GM23338 (cell line): ENCODE measurements around the gene CELA2B. TPM values are rescaled to one million over a fixed set of nuclear protein-coding genes. Genes with fewer than 3 reads are reported as not detected.

ENCODE experiments used
- ATAC-seq: fragments of 200-7000 bp; cut with Tn5 transposase; 3 replicates; pipeline ENCODE4 v1.9.1; 2020
- DNase-seq: peaks from one replicate; pipeline ENCODE4 v3.0.0-alpha.2; 2015; ENCODE audit warnings: low spot score
- H2AFZ ChIP-seq: fragments of 200-600 bp; sonication (generic); 2 replicates; pipeline ENCODE4 v1.8.0; 2016; ENCODE audit warnings: antibody characterized with exemption, mild to moderate bottlenecking, moderate library complexity
- H3F3A ChIP-seq: fragments of 200-600 bp; sonication (generic); replicated peaks from 2 replicates; pipeline ENCODE4 v1.8.0; 2017; ENCODE audit warnings: antibody characterized with exemption, mixed run types, low read depth
- H3K27ac ChIP-seq: fragments of 200-600 bp; sonication (generic); 2 replicates; pipeline ENCODE4 v1.6.1; 2016; ENCODE audit warnings: low read depth
- H3K27me3 ChIP-seq: fragments of 200-600 bp; sonication (generic); 2 replicates; pipeline ENCODE4 v1.8.0; 2016; ENCODE audit warnings: mild to moderate bottlenecking, mixed run types, moderate library complexity; ENCODE audit not compliant: insufficient read depth
- H3K36me3 ChIP-seq: fragments of 200-600 bp; sonication (generic); 2 replicates; pipeline ENCODE4 v1.8.0; 2016; ENCODE audit warnings: mild to moderate bottlenecking; ENCODE audit not compliant: insufficient read depth
- H3K4me1 ChIP-seq: fragments of 200-600 bp; sonication (generic); 2 replicates; pipeline ENCODE4 v1.8.0; 2016; ENCODE audit warnings: mild to moderate bottlenecking, moderate library complexity; ENCODE audit not compliant: insufficient read depth
- H3K4me2 ChIP-seq: fragments of 200-600 bp; sonication (generic); 2 replicates; pipeline ENCODE4 v1.7.1; 2017; ENCODE audit warnings: mixed run types
- H3K4me3 ChIP-seq: fragments of 200-600 bp; sonication (generic); 2 replicates; pipeline ENCODE4 v1.6.1; 2016; ENCODE audit warnings: mixed run types
- H3K79me2 ChIP-seq: fragments of 200-600 bp; sonication (generic); replicated peaks from 2 replicates; pipeline ENCODE4 v1.8.0; 2017; ENCODE audit warnings: mild to moderate bottlenecking; ENCODE audit not compliant: insufficient read depth
- H3K9me2 ChIP-seq: fragments of 200-600 bp; sonication (generic); 2 replicates; pipeline ENCODE4 v1.8.0; 2017; ENCODE audit not compliant: insufficient read depth
- H4K20me1 ChIP-seq: fragments of 200-600 bp; sonication (generic); replicated peaks from 2 replicates; pipeline ENCODE4 v1.8.0; 2017; ENCODE audit warnings: mild to moderate bottlenecking; ENCODE audit not compliant: insufficient read depth
- H3K27ac Mint-ChIP-seq: 2 replicates; pipeline ENCODE4 v1.8.0; 2020; ENCODE audit warnings: inconsistent platforms, mild to moderate bottlenecking, moderate library complexity, mixed read lengths
- H3K27me3 Mint-ChIP-seq: 3 replicates; pipeline ENCODE4 v1.8.0; 2022; ENCODE audit warnings: low read depth, mild to moderate bottlenecking, moderate library complexity, mixed read lengths, inconsistent platforms; ENCODE audit not compliant: insufficient read depth, poor library complexity
- H3K36me3 Mint-ChIP-seq: 3 replicates; pipeline ENCODE4 v1.8.0; 2021; ENCODE audit warnings: low read depth, mild to moderate bottlenecking, inconsistent platforms, moderate library complexity, mixed read lengths
- H3K4me1 Mint-ChIP-seq: 3 replicates; pipeline ENCODE4 v1.8.0; 2020; ENCODE audit warnings: mild to moderate bottlenecking, inconsistent platforms, mixed read lengths
- H3K4me3 Mint-ChIP-seq: 3 replicates; pipeline ENCODE4 v1.8.0; 2021; ENCODE audit warnings: moderate library complexity, mild to moderate bottlenecking, inconsistent platforms, mixed read lengths
- H3K9me3 Mint-ChIP-seq: 3 replicates; pipeline ENCODE4 v1.8.0; 2020; ENCODE audit warnings: moderate library complexity, mild to moderate bottlenecking, inconsistent platforms, mixed read lengths
- CREB1 ChIP-seq: fragments of 250-450 bp; sonication (Bioruptor Pico); IDR thresholded peaks from 2 replicates; pipeline ENCODE4 v1.5.0; 2020; ENCODE audit warnings: low read depth, mild to moderate bottlenecking, moderate library complexity
- EZH2 ChIP-seq: fragments of 200-600 bp; sonication (generic); IDR thresholded peaks from one replicate; pipeline ENCODE4 v1.8.0; 2017; ENCODE audit warnings: antibody characterized with exemption, mild to moderate bottlenecking, low read depth; ENCODE audit not compliant: unreplicated experiment
- EZH2phosphoT487 ChIP-seq: fragments of 200-600 bp; sonication (generic); IDR thresholded peaks from one replicate; pipeline ENCODE4 v1.8.1; 2018; ENCODE audit warnings: antibody characterized with exemption; ENCODE audit not compliant: unreplicated experiment
- JUNB ChIP-seq: IDR thresholded peaks from one replicate; pipeline ENCODE4 v1.6.1; 2016; ENCODE audit warnings: antibody characterized with exemption; ENCODE audit not compliant: unreplicated experiment
- NANOG ChIP-seq: IDR thresholded peaks from 2 replicates; pipeline ENCODE4 v1.6.1; 2016; ENCODE audit warnings: antibody characterized with exemption, borderline replicate concordance
- POLR2AphosphoS5 ChIP-seq: IDR thresholded peaks from 2 replicates; pipeline ENCODE4 v1.6.1; 2016; ENCODE audit warnings: antibody characterized with exemption, low read depth
- STAT1 ChIP-seq: IDR thresholded peaks from one replicate; pipeline ENCODE4 v1.6.1; 2016; ENCODE audit warnings: antibody characterized with exemption; ENCODE audit not compliant: unreplicated experiment
- ZNF114 ChIP-seq: fragments of 250-450 bp; sonication (Bioruptor Pico); IDR thresholded peaks from 2 replicates; pipeline ENCODE4 v1.5.0; 2020; ENCODE audit warnings: mild to moderate bottlenecking, moderate library complexity
- ZNF331 ChIP-seq: fragments of 250-450 bp; sonication (Bioruptor Pico); IDR thresholded peaks from 2 replicates; pipeline ENCODE4 v1.5.0; 2020; ENCODE audit warnings: low read depth, mild to moderate bottlenecking, moderate library complexity
- long read RNA-seq: library from polyadenylated mRNA; unstranded; transcript quantifications from one replicate; pipeline ENCODE4 v2.0.0, GENCODE V29; 2020; ENCODE audit not compliant: unreplicated experiment
- polyA plus RNA-seq: library from polyadenylated mRNA; unstranded; fragments of >200 nt; fragmentation: Nextera tagmentation; extraction: Ambion mirVana; gene quantifications from 2 replicates; pipeline ENCODE4 v1.2.1, GENCODE V29; 2016
- total RNA-seq: library from RNA; depleted of rRNA; stranded (reverse); fragments of >200 nt; shearing (Covaris generic); gene quantifications from 2 replicates; pipeline ENCODE4 v1.2.3, GENCODE V29; 2014; rRNA removed
- TF ChIP-seq, protein P1 (sequence below), 2 experiments: fragments of 200-600 bp in 1 of 2; sonication (generic) in 1 of 2; conservative IDR thresholded peaks; 2 replicates each; pipeline versions ENCODE4 v1.5.1 to v1.6.1; 2016 to 2017; ENCODE audit warnings: antibody characterized with exemption in 2 of 2, low read depth in 2 of 2, mild to moderate bottlenecking in 2 of 2, moderate library complexity in 1 of 2
- TF ChIP-seq, protein P2 (sequence below): fragments of 250-450 bp; sonication (Bioruptor Pico); IDR thresholded peaks from 2 replicates; pipeline ENCODE4 v1.5.0; 2020; ENCODE audit warnings: mild to moderate bottlenecking, moderate library complexity
- TF ChIP-seq, protein P3 (sequence below): IDR thresholded peaks from 2 replicates; pipeline ENCODE4 v1.6.1; 2016; ENCODE audit warnings: antibody characterized with exemption
- TF ChIP-seq, protein P4 (sequence below): IDR thresholded peaks from one replicate; pipeline ENCODE4 v1.6.1; 2018; ENCODE audit warnings: antibody characterized with exemption; ENCODE audit not compliant: unreplicated experiment

Gene CELA2B
- total RNA-seq (not detected in 2 replicates), polyA plus RNA-seq (not detected in 2 replicates)
- long read RNA-seq: 0 reads

DNA sequence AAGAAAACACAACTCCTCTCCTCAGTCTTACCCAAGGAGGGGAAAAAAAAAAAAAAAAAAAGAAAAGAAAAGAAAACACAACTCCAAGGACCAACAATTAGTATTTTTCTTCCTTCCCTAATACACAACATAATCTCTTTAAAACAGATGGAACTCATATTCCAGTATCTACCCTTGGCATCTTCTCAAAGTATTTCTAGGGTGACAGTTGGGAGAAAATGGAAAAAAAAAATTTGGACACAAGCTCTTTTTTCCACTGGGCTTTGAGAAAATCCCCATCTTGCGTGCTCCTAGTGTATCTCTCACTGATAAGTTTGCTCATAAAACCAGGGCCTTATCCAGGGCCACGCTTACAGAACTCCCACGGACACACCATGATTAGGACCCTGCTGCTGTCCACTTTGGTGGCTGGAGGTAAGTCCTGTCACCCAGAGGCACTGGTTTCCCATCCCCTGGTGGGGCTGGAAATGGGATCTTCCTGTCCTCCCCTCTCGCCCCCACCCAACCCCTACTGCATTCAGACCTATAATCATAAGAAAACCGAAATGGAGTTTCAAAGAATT lies at the start of gene CELA2B:
TSS of gene CELA2B (plus strand) at position 353 of the 563 bp plus-strand sequence. CDS start at position 375, 22 bp downstream.
- Histone ChIP-seq H4K20me1 (no peaks in the 10 kb centered on the region), H3K4me3 (no peak within 1 kb of the TSS), H3K27me3 (no peaks in the 10 kb centered on the region), H3K9me2 (no peaks in the 10 kb centered on the region), H3F3A (no peaks in the 10 kb centered on the region), H3K36me3 (no peaks in the 10 kb centered on the region), H3K27ac (no peak within 1 kb of the TSS), H2AFZ (no peak within 1 kb of the TSS), H3K4me2 (no peak within 1 kb of the TSS), H3K4me1 (no peaks in the 10 kb centered on the region), H3K79me2 (no peaks in the 10 kb centered on the region)
- no peaks in the 10 kb centered on the region for H3K4me1 Mint-ChIP-seq
- no peak for DNase-seq
- TF ChIP-seq JUNB (no peak), EZH2phosphoT487 (no peak), ZNF114 (CRISPR knock-in tag) (no peak), STAT1 (no peak), EZH2 (no peak), POLR2AphosphoS5 (no peak), CREB1 (CRISPR knock-in tag) (no peak), NANOG (no peak), ZNF331 (CRISPR knock-in tag) (no peak)
- TF ChIP-seq, protein P1, sequence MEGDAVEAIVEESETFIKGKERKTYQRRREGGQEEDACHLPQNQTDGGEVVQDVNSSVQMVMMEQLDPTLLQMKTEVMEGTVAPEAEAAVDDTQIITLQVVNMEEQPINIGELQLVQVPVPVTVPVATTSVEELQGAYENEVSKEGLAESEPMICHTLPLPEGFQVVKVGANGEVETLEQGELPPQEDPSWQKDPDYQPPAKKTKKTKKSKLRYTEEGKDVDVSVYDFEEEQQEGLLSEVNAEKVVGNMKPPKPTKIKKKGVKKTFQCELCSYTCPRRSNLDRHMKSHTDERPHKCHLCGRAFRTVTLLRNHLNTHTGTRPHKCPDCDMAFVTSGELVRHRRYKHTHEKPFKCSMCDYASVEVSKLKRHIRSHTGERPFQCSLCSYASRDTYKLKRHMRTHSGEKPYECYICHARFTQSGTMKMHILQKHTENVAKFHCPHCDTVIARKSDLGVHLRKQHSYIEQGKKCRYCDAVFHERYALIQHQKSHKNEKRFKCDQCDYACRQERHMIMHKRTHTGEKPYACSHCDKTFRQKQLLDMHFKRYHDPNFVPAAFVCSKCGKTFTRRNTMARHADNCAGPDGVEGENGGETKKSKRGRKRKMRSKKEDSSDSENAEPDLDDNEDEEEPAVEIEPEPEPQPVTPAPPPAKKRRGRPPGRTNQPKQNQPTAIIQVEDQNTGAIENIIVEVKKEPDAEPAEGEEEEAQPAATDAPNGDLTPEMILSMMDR (conservative IDR thresholded peaks at IDR 0.05; ENCODE audit: low read depth in 2 of 2): no peak
- TF ChIP-seq, protein P2, sequence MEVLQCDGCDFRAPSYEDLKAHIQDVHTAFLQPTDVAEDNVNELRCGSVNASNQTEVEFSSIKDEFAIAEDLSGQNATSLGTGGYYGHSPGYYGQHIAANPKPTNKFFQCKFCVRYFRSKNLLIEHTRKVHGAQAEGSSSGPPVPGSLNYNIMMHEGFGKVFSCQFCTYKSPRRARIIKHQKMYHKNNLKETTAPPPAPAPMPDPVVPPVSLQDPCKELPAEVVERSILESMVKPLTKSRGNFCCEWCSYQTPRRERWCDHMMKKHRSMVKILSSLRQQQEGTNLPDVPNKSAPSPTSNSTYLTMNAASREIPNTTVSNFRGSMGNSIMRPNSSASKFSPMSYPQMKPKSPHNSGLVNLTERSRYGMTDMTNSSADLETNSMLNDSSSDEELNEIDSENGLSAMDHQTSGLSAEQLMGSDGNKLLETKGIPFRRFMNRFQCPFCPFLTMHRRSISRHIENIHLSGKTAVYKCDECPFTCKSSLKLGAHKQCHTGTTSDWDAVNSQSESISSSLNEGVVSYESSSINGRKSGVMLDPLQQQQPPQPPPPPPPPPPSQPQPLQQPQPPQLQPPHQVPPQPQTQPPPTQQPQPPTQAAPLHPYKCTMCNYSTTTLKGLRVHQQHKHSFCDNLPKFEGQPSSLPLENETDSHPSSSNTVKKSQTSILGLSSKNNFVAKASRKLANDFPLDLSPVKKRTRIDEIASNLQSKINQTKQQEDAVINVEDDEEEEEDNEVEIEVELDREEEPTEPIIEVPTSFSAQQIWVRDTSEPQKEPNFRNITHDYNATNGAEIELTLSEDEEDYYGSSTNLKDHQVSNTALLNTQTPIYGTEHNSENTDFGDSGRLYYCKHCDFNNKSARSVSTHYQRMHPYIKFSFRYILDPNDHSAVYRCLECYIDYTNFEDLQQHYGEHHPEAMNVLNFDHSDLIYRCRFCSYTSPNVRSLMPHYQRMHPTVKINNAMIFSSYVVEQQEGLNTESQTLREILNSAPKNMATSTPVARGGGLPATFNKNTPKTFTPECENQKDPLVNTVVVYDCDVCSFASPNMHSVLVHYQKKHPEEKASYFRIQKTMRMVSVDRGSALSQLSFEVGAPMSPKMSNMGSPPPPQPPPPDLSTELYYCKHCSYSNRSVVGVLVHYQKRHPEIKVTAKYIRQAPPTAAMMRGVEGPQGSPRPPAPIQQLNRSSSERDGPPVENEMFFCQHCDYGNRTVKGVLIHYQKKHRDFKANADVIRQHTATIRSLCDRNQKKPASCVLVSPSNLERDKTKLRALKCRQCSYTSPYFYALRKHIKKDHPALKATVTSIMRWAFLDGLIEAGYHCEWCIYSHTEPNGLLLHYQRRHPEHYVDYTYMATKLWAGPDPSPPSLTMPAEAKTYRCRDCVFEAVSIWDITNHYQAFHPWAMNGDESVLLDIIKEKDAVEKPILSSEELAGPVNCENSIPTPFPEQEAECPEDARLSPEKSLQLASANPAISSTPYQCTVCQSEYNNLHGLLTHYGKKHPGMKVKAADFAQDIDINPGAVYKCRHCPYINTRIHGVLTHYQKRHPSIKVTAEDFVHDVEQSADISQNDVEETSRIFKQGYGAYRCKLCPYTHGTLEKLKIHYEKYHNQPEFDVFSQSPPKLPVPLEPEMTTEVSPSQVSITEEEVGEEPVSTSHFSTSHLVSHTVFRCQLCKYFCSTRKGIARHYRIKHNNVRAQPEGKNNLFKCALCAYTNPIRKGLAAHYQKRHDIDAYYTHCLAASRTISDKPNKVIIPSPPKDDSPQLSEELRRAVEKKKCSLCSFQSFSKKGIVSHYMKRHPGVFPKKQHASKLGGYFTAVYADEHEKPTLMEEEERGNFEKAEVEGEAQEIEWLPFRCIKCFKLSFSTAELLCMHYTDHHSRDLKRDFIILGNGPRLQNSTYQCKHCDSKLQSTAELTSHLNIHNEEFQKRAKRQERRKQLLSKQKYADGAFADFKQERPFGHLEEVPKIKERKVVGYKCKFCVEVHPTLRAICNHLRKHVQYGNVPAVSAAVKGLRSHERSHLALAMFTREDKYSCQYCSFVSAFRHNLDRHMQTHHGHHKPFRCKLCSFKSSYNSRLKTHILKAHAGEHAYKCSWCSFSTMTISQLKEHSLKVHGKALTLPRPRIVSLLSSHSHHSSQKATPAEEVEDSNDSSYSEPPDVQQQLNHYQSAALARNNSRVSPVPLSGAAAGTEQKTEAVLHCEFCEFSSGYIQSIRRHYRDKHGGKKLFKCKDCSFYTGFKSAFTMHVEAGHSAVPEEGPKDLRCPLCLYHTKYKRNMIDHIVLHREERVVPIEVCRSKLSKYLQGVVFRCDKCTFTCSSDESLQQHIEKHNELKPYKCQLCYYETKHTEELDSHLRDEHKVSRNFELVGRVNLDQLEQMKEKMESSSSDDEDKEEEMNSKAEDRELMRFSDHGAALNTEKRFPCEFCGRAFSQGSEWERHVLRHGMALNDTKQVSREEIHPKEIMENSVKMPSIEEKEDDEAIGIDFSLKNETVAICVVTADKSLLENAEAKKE: no peak
- TF ChIP-seq, protein P3, sequence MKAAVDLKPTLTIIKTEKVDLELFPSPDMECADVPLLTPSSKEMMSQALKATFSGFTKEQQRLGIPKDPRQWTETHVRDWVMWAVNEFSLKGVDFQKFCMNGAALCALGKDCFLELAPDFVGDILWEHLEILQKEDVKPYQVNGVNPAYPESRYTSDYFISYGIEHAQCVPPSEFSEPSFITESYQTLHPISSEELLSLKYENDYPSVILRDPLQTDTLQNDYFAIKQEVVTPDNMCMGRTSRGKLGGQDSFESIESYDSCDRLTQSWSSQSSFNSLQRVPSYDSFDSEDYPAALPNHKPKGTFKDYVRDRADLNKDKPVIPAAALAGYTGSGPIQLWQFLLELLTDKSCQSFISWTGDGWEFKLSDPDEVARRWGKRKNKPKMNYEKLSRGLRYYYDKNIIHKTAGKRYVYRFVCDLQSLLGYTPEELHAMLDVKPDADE: no peak
- TF ChIP-seq, protein P4, sequence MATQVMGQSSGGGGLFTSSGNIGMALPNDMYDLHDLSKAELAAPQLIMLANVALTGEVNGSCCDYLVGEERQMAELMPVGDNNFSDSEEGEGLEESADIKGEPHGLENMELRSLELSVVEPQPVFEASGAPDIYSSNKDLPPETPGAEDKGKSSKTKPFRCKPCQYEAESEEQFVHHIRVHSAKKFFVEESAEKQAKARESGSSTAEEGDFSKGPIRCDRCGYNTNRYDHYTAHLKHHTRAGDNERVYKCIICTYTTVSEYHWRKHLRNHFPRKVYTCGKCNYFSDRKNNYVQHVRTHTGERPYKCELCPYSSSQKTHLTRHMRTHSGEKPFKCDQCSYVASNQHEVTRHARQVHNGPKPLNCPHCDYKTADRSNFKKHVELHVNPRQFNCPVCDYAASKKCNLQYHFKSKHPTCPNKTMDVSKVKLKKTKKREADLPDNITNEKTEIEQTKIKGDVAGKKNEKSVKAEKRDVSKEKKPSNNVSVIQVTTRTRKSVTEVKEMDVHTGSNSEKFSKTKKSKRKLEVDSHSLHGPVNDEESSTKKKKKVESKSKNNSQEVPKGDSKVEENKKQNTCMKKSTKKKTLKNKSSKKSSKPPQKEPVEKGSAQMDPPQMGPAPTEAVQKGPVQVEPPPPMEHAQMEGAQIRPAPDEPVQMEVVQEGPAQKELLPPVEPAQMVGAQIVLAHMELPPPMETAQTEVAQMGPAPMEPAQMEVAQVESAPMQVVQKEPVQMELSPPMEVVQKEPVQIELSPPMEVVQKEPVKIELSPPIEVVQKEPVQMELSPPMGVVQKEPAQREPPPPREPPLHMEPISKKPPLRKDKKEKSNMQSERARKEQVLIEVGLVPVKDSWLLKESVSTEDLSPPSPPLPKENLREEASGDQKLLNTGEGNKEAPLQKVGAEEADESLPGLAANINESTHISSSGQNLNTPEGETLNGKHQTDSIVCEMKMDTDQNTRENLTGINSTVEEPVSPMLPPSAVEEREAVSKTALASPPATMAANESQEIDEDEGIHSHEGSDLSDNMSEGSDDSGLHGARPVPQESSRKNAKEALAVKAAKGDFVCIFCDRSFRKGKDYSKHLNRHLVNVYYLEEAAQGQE: no peak
- peaks cover 1% of the 10 kb centered on the region for H3K27me3 Mint-ChIP-seq
- H3K27ac Mint-ChIP-seq: no peak within 1 kb of the TSS
- no peaks in the 10 kb centered on the region for H3K9me3 Mint-ChIP-seq
- ATAC-seq: no peak
- H3K4me3 Mint-ChIP-seq: no peak within 1 kb of the TSS
- H3K36me3 Mint-ChIP-seq: no peaks in the 10 kb centered on the region
